NCI-H128 (cell line): ENCODE measurements around the gene ZDHHC7.

Experiments
- DNase-seq: peaks from one replicate; lab custom pipeline; 2025; ENCODE audit not compliant: unreplicated experiment; lab: John Stamatoyannopoulos, UW

ZDHHC7 gene

GRCh38 chr16:84965428-84966415, 45.6 kb downstream of the ZDHHC7 start:
- no peak for DNase-seq

- no peak for DNase-seq
These were observed 46.8 kb downstream of the ZDHHC7 start for GRCh38 chr16:84964386-84965128.

- DNase-seq = no peak
These were observed 48.3 kb downstream of the ZDHHC7 start for GRCh38 chr16:84963066-84963465.

- no peak for DNase-seq
These were observed 50.4 kb downstream of the ZDHHC7 start for GRCh38 chr16:84960942-84961341.

GRCh38 chr16:84959784-84960417, 51.4 kb downstream of the ZDHHC7 start:
- DNase-seq = no peak

- DNase-seq = no peak
These were observed 52.2 kb downstream of the ZDHHC7 start for GRCh38 chr16:84959045-84959576.

GRCh38 chr16:84957792-84958191, 53.5 kb downstream of the ZDHHC7 start:
- no peak for DNase-seq

GRCh38 chr16:84957192-84957591, 54.1 kb downstream of the ZDHHC7 start:
- DNase-seq = no peak

GRCh38 chr16:84955427-84955826, 55.9 kb downstream of the ZDHHC7 start:
- DNase-seq = no peak

- no peak for DNase-seq
These were observed 58.1 kb downstream of the ZDHHC7 start for GRCh38 chr16:84953190-84953746.

- peak; percentile 25 for DNase-seq
These were observed 58.8 kb downstream of the ZDHHC7 start for GRCh38 chr16:84952335-84953189.

GRCh38 chr16:84950906-84951305, 60.4 kb downstream of the ZDHHC7 start:
- DNase-seq = no peak

- DNase-seq = no peak
These were observed 61.4 kb downstream of the ZDHHC7 start for GRCh38 chr16:84949772-84950436.

- no peak for DNase-seq
These were observed 62.3 kb downstream of the ZDHHC7 start for GRCh38 chr16:84948851-84949610.

- no peak for DNase-seq
These were observed 63.1 kb downstream of the ZDHHC7 start for GRCh38 chr16:84947996-84948850.

GRCh38 chr16:84947022-84947421, 64.3 kb downstream of the ZDHHC7 start:
- DNase-seq = no peak

- no peak for DNase-seq
These were observed 67.7 kb downstream of the ZDHHC7 start for GRCh38 chr16:84943620-84944019.

GRCh38 chr16:84942786-84943185, 68.5 kb downstream of the ZDHHC7 start:
- DNase-seq = no peak
